Measurements from ENCODE around the gene ARL15.

ARL15 gene

DNA sequence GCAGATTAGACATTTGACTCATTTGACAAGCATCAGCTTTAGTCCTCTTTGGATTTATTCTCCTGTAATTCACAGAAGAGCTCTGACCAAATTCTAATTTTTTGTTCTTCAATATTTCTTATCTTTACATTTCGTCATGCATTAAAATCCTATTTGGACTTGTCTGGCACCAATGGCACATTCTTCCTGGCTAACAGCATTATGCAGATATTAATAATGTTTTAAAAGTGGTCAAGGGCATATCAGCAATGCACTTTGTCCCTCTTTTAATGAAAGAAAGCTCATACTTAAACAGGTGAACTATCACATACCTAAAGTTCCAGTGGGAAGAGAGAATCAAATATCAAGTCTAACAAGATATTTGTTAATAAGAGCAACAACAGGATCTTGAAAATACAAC is 270.4 kb downstream of the ARL15 start:
- in situ Hi-C loops (cut with MboI; ENCODE audit: low sequenced_read_pairs, unreplicated experiment), result no loop called here
- no peak for TF ChIP-seq CTCF (IDR thresholded peaks at IDR 0.05; ENCODE audit: borderline replicate concordance, control extremely low read depth, extremely low read depth, insufficient read depth, missing control alignments)

GRCh38 chr5:54037205-54037604 is 273.2 kb downstream of the ARL15 start:
- in situ Hi-C loops (cut with MboI; ENCODE audit: low sequenced_read_pairs, unreplicated experiment), result no loop called here
- no peak for DNase-seq (ENCODE audit: low spot score)
- no peak for TF ChIP-seq CTCF (IDR thresholded peaks at IDR 0.05; ENCODE audit: borderline replicate concordance, control extremely low read depth, extremely low read depth, insufficient read depth, missing control alignments)

More for the DNA sequence above, 270.4 kb downstream of the ARL15 start:
- DNase-seq (ENCODE audit: low spot score), result no peak

DNA sequence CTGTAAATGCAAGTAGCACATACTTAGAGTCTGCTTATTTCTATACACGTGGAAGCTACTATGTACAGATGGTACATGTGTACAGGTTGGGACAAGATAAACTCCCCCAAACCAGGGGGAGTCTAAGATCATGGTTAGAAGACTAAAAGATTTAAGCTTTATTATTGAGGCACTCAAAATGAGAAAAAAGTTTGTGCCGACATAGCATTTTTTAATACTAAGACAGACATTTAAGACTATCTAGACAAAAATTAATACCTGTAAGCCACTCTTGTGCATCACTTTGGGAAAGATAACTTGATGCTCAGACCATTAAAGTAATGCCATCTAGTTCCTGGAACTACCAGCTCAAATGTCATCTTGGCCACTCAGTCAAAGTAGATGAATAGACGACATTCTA is 279.4 kb downstream of the ARL15 start:
- in situ Hi-C loops (cut with MboI; ENCODE audit: low sequenced_read_pairs, unreplicated experiment), result no loop called here
- no peak for TF ChIP-seq CTCF (IDR thresholded peaks at IDR 0.05; ENCODE audit: borderline replicate concordance, control extremely low read depth, extremely low read depth, insufficient read depth, missing control alignments)
- DNase-seq (ENCODE audit: low spot score), result no peak

DNA sequence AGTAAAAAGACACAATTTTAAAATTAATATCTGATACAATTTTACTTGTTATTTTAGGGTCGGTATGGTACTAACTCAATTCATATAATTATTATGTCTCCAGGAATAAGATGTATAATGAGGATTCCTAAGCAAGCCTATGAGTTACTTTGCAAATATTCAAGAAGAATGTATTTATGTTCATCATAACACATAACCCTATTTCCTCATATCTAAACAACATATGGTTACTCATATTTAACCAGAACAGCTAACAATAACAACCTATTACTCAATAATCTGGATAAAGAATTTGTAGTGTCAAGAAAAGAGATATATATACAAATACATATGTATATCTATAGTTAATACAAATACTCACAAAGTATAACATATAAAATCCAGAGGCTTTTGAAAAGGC is 285.9 kb downstream of the ARL15 start:
- in situ Hi-C loops (cut with MboI; ENCODE audit: low sequenced_read_pairs, unreplicated experiment), result no loop called here
- DNase-seq (ENCODE audit: low spot score), result no peak
- TF ChIP-seq CTCF (IDR thresholded peaks at IDR 0.05; ENCODE audit: borderline replicate concordance, control extremely low read depth, extremely low read depth, insufficient read depth, missing control alignments), result no peak

- DNase-seq (ENCODE audit: low spot score), result no peak
- no peak for TF ChIP-seq CTCF (IDR thresholded peaks at IDR 0.05; ENCODE audit: borderline replicate concordance, control extremely low read depth, extremely low read depth, insufficient read depth, missing control alignments)
- in situ Hi-C loops (cut with MboI; ENCODE audit: low sequenced_read_pairs, unreplicated experiment), result no loop called here
These were observed 288.1 kb downstream of the ARL15 start for GRCh38 chr5:54022223-54022622.

GRCh38 chr5:54021431-54022164 is 288.8 kb downstream of the ARL15 start:
- no peak for DNase-seq (ENCODE audit: low spot score)
- in situ Hi-C loops (cut with MboI; ENCODE audit: low sequenced_read_pairs, unreplicated experiment), result no loop called here
- TF ChIP-seq CTCF (IDR thresholded peaks at IDR 0.05; ENCODE audit: borderline replicate concordance, control extremely low read depth, extremely low read depth, insufficient read depth, missing control alignments), result no peak

Data from GM13976 (cell line).